Gastroesophageal sphincter (tissue), 3 donors: Measurements from ENCODE around the gene FIBP.

ENCODE experiments used
- CTCF ChIP-seq, 4 experiments: fragments of 200-600 bp in 2 of 4; fragments of 450-650 bp in 2 of 4; sonication (generic) in 1 of 4; IDR thresholded peaks; one replicate each; pipeline ENCODE4 v1.5.1; 2017 to 2019; ENCODE audit warnings: antibody characterized with exemption in 4 of 4, mild to moderate bottlenecking in 2 of 4, moderate library complexity in 2 of 4
- EP300 ChIP-seq: sonication (generic); formaldehyde crosslinking; IDR thresholded peaks from one replicate; pipeline ENCODE4 v1.6.1; 2017; ENCODE audit warnings: antibody characterized with exemption, mild to moderate bottlenecking
- POLR2A ChIP-seq, 2 donors: fragments of 450-650 bp; IDR thresholded peaks; one replicate each; pipeline ENCODE4 v1.6.1; 2017; ENCODE audit warnings: antibody characterized with exemption in 2 of 2, mild to moderate bottlenecking in 2 of 2, moderate library complexity in 1 of 2
- POLR2AphosphoS5 ChIP-seq: sonication (generic); formaldehyde crosslinking; IDR thresholded peaks from one replicate; pipeline ENCODE4 v1.6.1; 2017; ENCODE audit warnings: antibody characterized with exemption

- TF ChIP-seq EP300 (no peak), POLR2A (IDR thresholded peaks at IDR 0.05) (no peak), CTCF (IDR thresholded peaks at IDR 0.05) (peak in 1 of 4 experiments; percentile 32), POLR2AphosphoS5 (no peak)
Observed at GRCh38 chr11:65871811-65872548, 16.3 kb downstream of the FIBP start.
